ENCODE data around the gene CALHM5.
"Not testable (repeated sequence)": the region's sequence is repeated elsewhere in the genome, so short reads cannot be mapped to it uniquely, and the experiment has no call there.

CALHM5 gene, protein sequence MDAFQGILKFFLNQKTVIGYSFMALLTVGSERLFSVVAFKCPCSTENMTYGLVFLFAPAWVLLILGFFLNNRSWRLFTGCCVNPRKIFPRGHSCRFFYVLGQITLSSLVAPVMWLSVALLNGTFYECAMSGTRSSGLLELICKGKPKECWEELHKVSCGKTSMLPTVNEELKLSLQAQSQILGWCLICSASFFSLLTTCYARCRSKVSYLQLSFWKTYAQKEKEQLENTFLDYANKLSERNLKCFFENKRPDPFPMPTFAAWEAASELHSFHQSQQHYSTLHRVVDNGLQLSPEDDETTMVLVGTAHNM

DNA sequence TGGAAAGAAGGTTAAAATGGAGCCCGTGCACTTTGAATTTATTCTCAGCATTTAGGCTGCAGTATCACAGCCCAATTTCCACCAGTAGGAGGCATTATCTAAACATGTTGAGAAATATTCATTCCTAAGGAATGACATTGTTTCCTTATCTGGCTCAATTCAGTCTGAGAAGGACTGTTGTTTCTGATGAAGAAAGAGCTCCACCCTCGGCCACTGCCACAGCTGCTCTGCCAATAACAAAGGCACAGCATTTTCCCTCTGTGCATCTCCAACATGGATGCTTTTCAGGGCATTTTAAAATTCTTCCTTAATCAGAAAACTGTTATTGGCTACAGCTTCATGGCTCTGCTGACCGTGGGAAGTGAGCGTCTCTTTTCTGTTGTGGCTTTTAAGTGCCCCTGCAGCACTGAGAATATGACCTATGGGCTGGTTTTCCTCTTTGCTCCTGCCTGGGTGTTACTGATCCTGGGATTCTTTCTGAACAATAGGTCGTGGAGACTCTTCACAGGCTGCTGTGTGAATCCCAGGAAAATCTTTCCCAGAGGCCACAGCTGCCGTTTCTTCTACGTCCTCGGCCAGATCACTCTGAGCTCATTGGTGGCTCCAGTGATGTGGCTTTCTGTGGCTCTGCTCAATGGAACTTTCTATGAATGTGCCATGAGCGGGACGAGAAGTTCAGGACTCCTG, at the start of gene CALHM5:
TSS of gene CALHM5 (plus strand) at position 216 of the 687 bp plus-strand sequence. CDS start at position 274, 58 bp downstream.
- DNase-seq, result no peak

DNA sequence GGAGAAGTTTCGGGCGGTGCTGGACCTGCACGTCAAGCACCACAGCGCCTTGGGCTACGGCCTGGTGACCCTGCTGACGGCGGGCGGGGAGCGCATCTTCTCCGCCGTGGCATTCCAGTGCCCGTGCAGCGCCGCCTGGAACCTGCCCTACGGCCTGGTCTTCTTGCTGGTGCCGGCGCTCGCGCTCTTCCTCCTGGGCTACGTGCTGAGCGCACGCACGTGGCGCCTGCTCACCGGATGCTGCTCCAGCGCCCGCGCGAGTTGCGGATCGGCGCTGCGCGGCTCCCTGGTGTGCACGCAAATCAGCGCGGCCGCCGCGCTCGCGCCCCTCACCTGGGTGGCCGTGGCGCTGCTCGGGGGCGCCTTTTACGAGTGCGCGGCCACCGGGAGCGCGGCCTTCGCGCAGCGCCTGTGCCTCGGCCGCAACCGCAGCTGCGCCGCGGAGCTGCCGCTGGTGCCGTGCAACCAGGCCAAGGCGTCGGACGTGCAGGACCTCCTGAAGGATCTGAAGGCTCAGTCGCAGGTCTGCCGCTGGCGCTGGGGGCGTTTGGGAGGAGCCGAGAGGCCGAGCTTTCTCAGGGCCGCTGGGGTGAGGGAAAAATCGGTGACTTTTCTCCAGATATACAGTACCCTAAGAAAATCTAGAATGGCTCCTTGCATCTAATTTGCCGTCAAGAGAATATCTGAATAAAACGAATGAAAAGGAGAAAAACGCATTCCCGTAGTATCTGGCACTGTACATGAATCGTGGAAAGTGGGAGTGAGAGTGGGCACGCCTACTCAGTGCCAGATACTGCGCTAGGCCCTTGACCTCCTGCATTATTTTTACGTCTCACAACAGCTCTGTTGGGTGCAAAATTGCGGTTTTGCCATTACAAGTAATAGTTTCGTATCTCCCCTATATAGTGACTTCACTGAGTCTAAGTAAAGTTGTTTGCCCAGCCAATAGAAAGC, 49.2 kb upstream of the CALHM5 start:
- no peak for DNase-seq

DNA sequence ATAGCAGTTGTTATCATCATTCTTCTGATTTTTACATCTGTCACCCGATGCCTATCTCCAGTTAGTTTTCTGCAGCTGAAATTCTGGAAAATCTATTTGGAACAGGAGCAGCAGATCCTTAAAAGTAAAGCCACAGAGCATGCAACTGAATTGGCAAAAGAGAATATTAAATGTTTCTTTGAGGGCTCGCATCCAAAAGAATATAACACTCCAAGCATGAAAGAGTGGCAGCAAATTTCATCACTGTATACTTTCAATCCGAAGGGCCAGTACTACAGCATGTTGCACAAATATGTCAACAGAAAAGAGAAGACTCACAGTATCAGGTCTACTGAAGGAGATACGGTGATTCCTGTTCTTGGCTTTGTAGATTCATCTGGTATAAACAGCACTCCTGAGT, 48.1 kb upstream of the CALHM5 start:
- DNase-seq, result no peak

DNA sequence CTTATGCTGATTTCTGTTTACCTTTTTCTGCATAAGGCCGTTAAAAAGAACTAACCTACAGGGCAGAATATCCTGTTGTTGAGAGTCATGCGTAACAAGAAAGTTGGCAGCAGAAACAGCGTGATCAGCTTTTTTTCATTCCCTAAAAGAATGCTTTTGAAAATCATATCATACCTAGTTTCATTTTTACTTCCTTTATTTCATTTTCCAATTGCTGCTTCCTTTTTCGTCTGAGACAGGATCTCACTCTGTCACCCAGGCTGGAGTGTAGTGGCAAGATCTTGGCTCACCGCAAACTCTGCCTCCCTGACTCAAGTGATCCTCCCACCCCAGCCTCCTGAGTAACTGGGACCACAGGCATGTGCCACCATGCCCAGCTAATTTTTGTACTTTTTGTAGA, 46.2 kb upstream of the CALHM5 start:
- DNase-seq, result no peak

DNA sequence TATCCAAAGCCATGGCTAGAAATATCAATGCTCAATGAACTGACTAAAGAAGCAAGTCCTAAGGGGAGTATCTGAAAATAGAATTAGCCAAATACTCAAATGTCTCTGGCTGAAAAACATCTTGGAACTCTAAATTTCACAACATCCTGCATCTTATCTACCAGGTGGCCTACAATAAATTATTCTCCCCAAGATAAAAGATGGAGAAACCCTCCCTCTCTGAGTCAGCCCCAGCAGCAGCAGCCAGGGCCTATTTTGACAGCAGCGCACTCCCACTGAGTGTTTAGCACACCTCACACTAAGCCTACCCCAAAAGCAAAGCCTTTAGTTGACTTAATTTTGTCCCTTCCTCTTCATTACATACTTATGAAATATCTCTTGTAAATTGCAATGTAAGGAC, 44.3 kb upstream of the CALHM5 start:
- no peak for DNase-seq

DNA sequence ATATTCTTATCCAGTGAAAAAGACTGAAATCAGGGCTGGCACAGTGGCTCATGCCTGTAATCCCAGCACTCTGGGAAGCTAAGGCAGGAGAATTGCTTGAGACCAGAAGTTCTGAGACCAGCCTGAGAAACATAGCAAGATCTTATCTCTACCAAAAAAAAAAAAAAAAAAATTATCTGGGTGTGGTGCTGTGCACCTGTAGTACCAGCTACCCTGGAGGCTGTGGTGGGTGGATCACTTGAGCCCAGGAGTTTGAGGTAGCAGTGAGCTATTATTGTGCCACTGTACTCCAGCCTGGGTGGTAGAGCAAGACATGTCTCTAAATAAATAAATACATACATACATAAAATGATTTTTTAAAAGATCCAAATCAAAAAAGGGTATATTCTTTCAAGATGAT, 43.9 kb upstream of the CALHM5 start:
- no peak for DNase-seq

DNA sequence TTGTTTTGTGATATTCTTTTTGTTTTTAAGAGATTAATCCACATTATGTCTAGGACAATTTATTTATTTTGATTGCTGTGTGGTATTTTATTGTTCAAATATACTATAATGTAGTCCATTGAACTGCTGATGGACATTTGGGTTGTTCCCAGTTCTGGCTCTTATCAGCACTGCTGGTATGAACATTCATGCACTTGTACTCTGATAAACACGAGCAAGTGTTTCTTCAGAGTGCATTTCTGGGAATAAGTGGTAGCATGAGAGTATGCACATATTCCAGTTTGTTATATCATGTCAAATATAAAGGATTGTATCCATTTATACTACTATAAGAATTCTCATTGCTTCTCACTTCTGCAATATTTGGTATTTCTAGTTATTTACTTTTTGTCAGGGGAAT, 43.1 kb upstream of the CALHM5 start:
- no peak for DNase-seq

DNA sequence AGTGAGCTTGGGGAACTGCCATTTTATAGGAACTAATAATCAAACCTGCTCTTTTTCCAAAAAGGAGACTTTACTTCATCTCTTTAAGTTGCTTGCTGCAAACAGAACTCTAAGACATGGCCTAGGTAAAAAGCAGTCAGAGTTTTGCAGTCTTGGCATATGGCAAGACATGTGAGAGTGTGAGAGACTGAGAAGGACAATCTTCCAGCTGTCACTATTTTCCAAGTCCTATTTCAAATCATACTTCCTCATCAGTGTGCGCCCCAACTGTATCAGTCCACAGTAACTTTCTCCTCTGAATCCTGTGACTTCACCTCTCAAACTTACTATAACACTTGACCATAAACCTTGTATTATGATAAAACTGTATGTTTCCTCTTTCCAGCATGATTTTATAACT, 39.9 kb upstream of the CALHM5 start:
- DNase-seq, result no peak

DNA sequence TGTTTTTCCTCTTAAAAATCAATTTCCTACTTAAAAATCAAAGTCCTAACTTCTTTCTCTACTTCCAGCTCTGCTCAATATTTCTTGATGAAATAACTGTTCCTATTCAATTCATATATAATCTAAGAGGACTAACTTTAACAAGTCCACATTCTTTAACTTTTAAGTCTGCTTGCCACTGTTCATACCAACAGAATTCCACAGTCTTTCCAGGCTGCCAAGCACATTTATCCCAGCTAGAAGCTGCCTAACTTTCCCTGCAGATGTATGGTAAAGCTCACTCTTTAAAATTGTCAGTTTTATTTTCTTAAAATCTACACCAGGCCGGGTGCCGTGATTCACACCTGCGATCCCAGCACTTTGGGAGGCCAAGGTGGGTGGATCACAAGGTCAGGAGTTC, 38.7 kb upstream of the CALHM5 start:
- DNase-seq, result no peak

DNA sequence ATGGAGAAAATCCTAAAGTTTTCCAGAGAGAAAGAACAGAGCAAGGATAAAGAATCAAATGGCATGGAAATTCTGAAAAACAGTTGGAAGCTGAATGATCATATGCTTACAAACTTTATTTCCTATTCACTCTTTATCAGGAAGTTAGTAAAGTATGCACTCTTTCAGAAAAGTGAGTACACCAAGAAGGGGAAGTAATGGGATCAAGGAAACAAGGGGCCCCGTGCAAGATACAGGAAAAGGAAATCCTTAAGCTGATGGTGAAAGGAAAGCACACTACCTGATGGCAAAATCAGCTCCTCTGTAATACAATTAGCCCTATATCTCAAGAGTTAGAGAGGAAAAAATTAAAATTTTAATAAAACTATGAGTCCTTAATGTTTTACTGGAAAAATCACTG, 36.3 kb upstream of the CALHM5 start:
- no peak for DNase-seq

DNA sequence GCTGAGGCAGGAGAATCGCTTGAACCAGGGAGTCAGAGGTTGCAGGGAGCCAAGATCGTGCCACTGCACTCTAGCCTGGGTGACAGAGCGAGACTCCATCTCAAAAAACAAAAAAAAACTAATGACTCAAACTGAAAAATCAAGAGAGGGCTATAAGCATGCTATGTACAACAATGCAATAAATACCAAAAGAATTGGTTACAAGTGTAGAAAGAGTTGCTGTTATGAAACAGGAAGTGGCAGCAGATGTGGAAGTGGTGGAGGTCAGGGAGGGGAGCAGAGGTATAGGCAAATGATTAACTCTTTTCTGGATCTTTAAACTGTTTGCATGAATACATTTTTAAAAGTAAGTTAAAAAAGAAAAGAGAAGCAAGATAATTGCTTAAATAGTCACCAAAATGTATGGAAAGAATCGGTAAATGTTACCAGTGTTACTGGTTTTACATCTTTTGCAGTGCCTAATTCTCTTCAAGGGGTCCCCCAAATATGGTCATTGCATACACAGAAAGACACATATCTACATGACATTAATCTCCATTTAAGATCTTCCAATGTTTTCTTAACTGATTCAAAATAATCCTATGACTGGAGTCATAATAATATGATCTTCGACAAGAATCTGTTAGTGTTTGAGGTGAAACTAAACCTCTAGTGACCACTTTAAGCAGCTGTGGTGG, 35.3 kb upstream of the CALHM5 start:
- no peak for DNase-seq

DNA sequence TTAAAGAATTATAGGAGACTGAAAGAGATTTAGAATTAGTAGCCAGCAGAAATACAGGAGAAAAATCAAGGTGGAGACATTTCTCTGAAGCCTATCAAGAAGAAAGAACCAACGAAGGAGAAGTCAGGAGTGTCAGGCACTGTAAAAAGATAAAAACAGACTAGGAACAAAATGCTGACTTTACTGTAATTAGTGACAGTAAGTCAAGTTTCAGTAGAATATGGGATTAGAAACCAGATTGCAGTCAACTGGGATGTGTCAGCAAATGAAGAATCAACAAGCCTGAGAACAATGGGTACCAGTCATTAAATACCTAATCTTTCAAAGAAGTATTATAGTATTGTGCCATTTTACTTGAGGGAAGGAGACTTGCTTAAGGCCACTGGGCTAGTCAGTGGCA, 28.7 kb upstream of the CALHM5 start:
- DNase-seq, result no peak

DNA sequence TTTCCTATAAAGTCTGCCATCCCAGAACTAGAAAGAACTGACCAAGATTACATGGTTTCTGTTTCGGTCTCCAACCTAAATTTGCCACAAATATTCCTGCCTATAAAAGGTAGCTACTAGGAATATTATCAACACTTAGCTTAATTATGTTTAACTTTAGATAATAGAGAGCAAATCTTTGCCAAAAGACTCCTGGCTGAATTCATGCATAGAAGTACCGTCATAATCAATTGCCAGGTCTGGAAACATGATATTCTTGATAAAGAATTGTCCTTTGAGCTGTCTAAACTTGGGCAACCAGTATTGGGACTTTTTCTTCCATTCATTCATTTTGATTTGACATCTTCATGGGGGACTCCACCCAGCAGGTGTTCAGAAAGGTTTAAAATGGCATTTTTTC, 27.8 kb upstream of the CALHM5 start:
- DNase-seq, result peak; percentile 45

DNA sequence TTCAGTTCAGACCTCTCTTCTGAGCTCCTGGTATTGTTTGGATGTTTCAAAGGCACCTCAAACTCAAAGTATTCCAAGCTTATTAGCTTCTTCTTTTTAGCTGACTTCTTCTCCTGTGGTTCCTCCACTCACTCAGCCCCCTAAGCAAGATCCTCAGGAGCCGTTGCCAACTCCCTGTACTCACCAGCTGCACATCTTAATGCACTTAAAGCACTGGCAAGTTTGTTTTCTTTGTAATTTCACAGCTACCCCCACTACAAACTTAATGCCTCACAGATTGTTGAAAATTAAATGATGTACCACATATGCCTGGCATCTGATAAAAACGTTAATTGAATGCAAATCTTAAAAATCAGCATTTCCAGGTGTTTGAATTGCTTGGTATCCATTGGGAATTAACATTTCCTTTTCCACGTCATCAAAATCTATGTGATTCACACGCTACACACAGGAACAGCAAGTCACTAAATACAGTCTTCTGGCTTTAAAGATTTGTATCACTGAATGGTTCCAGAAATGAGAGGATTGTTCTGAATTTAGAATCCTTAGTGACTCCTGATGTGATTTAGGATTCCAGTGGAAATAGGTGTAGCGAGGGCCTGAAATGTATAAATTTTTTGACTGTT, 25.8 kb upstream of the CALHM5 start:
- DNase-seq, result no peak

DNA sequence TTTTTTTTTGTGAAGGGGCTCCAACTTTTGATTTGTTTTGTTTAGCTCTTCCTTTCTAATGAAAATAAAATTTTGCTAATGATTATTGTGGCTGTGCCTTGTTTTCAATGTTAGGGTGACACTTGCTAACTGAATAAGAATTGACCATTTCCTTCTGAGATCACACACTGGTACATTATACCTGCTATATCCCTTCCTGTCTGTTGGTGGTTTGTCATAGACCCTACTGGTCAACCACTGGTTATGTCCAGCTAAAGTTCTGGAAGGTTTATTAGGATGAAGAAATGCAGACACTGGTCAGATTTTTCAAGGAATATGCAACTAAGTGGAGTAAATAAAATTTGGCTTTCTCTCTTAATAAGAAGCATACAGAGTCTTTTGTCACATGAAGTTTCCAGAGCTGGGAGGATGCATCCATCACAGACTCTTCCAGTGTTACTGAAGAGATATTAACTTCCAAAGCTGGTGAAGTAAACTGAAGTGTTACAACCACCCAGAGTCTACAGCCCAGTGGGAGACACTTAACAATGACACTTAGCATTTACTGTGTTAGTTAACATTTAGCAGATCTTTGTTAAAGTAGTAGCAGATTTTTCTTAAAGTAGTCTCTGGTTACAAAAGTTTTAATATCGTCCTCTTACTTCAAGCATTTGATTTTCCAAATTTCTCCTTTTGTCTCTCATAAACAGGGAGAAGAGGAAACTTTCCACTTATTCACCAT, 19.7 kb upstream of the CALHM5 start:
- no peak for DNase-seq

DNA sequence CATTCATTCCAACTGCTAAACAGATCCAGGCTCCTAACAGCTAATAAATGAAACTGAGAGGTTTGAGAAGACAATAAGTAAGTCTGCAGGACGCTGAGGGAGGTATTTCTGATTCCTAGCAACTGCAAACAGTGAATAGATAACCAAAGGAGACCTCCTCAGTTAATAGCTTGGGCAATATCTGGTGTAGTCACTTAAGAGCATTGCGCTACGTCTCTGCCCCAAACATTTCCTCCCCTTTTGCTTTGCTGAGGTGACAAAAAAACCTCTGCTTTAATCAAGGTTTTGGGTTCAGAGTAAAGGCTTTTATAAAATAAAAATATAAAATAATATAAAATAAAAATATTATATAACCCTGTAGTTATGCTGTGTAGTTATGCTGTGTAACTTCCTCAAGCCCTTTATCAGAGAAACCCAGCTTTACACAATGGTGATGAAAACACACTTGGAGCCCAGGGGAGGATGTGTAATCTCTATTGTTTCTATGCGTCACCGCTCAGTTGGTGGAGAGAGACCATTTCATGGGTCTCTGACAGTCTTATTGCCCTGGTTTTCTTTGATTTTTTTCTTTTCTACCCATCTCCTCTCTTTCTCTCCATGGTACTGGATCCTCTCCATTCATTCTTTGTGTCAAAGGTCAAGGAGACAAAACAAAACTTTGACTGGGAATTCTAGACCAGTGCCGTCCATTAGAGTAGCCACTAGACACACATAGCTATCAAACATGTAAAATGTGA, 18.9 kb upstream of the CALHM5 start:
- no peak for DNase-seq

DNA sequence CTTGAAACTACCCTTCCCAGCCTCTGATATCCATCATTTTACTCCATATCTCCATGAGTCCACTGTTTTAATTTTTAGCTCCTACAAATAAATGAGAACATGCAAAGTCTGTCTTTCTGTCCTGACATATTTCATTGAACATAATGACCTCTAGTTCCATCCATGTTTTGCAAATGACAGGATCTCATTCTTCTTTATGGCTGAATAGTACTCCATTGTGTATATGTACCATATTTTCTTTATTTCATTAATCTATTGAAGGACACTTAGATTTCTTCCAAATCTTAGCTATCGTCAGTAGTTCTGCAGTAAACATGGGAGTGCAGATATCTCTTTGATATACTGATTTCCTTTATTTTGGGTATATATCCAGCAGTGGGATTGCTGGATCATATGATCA, 16.3 kb upstream of the CALHM5 start:
- not testable (repeated sequence) for DNase-seq

DNA sequence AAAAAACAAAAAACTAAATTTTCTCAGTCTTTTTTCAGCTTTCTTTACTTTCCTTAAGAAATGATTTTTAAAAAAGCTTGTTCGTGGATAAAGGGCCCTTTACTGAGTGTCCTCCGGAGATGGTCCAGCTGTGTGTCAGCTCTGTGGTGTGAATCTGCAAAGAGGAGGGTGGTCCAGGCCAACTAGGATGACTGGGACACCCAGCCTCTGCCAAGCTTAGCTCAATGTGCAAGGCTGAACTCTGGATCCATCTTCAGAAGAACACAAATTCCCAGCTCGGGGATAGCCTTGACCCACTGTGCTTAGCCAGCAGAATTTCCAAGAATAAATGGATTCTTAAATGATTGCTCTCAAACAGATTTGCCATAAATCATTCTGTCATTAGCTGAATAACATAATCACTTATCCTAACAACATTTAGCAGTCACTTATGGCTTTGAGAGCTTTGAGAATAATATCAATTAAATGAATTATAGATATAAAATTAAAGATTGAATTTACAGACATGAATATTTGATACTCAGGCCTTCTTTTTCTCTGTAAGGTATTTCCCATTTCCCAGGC, 14.2 kb upstream of the CALHM5 start:
- no peak for DNase-seq

DNA sequence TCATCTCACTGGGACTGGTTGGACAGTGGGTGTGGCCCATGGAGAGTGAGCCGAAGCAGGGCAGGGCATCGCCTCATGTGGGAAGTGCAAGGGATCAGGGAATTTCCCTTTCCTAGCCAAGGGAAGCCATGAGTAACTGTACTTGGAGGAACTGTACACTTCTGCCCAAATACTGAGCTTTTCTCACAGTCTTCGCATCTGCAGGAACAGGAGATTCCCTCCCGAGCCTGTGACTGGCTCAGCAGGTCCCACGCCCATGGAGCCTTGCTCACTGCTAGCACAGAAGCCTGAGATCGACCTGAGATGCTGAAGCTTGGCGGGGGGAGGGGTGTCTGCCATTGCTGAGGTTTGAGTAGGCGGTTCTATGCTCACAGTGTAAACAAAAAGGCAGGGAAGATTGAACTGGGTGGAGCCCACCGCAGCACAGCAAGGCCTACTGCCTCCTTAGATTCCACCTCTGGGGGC, 10.4 kb upstream of the CALHM5 start:
- no peak for DNase-seq

DNA sequence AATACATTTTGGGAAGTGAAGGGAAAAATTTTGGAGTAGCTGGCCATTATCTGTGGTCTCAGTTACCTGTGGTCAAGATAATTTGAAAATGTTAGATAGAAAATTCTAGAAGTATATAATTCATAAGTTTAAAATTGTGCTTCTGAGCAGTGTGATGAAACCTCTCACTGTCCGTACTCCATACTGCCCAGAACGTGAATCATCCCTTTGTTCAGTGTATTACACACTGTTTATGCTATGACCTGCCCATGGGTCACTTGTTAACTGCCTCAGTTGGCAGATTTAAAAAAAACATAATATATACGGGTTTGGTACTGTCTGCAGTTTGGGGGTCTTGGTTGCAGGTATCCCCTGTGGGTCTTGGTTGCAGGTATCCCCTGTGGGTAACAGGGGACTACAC, 4.1 kb upstream of the CALHM5 start:
- no peak for DNase-seq

DNA sequence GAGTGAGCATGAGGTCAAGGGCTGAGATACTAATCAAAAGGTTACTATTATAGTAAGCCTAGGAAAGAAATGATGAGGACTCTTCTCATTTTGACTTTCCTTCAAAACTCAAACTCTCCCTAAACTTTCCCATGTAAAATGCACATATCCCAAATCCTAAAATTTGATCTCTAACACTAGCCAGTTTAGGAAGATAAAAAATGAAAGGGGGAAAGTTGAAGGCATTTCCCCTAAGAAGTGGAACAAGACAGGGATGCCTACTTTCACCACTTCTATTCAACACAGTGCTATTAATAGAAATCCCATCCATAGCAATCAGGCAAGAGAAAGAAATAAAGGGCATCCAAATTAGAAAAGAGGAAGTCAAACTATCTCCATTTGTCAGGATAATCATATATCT, 2.9 kb upstream of the CALHM5 start:
- no peak for DNase-seq

All from NCI-H1105 (cell line).